HepG2 (cell line): ENCODE measurements around the gene NFE2L1. TPM values are rescaled to one million over a fixed set of nuclear protein-coding genes. Genes with fewer than 3 reads are reported as not detected.
A peak's percentile ranks its signal among the peaks of the same experiment; 100 is the strongest.

Source experiments
- ETV6 ChIP-seq: sonication (generic); formaldehyde crosslinking; conservative IDR thresholded peaks from 2 replicates; pipeline ENCODE4 v1.4.0; 2020; ENCODE audit warnings: missing genetic modification reagents
- HIVEP1 ChIP-seq: sonication (generic); formaldehyde crosslinking; IDR thresholded peaks from 2 replicates; pipeline ENCODE4 v1.4.0; 2020; ENCODE audit warnings: mild to moderate bottlenecking, missing genetic modification reagents
- HNF4G ChIP-seq, 2 experiments: sonication (generic) in 1 of 2; formaldehyde crosslinking in 1 of 2; IDR thresholded peaks; 2 replicates each; pipeline versions ENCODE4 v1.4.0 to v1.6.1; 2011 to 2020; ENCODE audit warnings: borderline replicate concordance in 2 of 2, low read depth in 2 of 2, mild to moderate bottlenecking in 2 of 2, low read length in 1 of 2, missing genetic modification reagents in 1 of 2, moderate library complexity in 1 of 2
- KMT2A ChIP-seq: sonication (generic); formaldehyde crosslinking; IDR thresholded peaks from 2 replicates; pipeline ENCODE4 v1.4.0; 2020; ENCODE audit warnings: missing genetic modification reagents
- NCOA2 ChIP-seq: sonication (generic); formaldehyde crosslinking; IDR thresholded peaks from 2 replicates; pipeline ENCODE4 v1.8.0; 2022; ENCODE audit warnings: inconsistent platforms
- PAWR ChIP-seq: sonication (generic); formaldehyde crosslinking; IDR thresholded peaks from 2 replicates; pipeline ENCODE4 v1.4.0; 2020; ENCODE audit warnings: missing genetic modification reagents, mild to moderate bottlenecking, borderline replicate concordance
- PCBP2 ChIP-seq: fragments of 200-400 bp; formaldehyde crosslinking; optimal IDR thresholded peaks from 2 replicates; pipeline ENCODE3; 2018; ENCODE audit warnings: low read length, low read depth; ENCODE audit not compliant: poor library complexity, severe bottlenecking
- PRPF4 ChIP-seq: fragments of 200-400 bp; formaldehyde crosslinking; IDR thresholded peaks from 2 replicates; pipeline ENCODE4 v1.6.1; 2016; ENCODE audit warnings: low read length, low read depth; ENCODE audit not compliant: poor library complexity, severe bottlenecking
- REL ChIP-seq: sonication (generic); formaldehyde crosslinking; conservative IDR thresholded peaks from 2 replicates; pipeline ENCODE4 v1.8.0; 2022; ENCODE audit warnings: mild to moderate bottlenecking, missing genetic modification reagents, moderate library complexity
- SIX1 ChIP-seq: sonication (generic); formaldehyde crosslinking; IDR thresholded peaks from 2 replicates; pipeline ENCODE4 v1.4.0; 2020; ENCODE audit warnings: missing genetic modification reagents, borderline replicate concordance
- ZBTB7B ChIP-seq: sonication (generic); formaldehyde crosslinking; IDR thresholded peaks from 2 replicates; pipeline ENCODE4 v1.4.0; 2020; ENCODE audit warnings: missing genetic modification reagents
- ZNF124 ChIP-seq: sonication (generic); formaldehyde crosslinking; IDR thresholded peaks from 2 replicates; pipeline ENCODE4 v1.4.0; 2020; ENCODE audit warnings: missing genetic modification reagents
- ZNF34 ChIP-seq: sonication (generic); formaldehyde crosslinking; IDR thresholded peaks from 2 replicates; pipeline ENCODE4 v1.4.0; 2020; ENCODE audit warnings: mild to moderate bottlenecking, missing genetic modification reagents, borderline replicate concordance
- ZNF850 ChIP-seq: sonication (generic); formaldehyde crosslinking; conservative IDR thresholded peaks from 2 replicates; pipeline ENCODE4 v1.9.0; 2021; ENCODE audit warnings: mild to moderate bottlenecking, missing genetic modification reagents
- polyA plus RNA-seq, 8 experiments: library from polyadenylated mRNA; depleted of rRNA in 3 of 8; stranded (reverse) in 7 of 8; unstranded in 1 of 8; fragments of >200 nt; fragmentation: Illumina TruSeq in 4 of 8; extraction: Trizol in 4 of 8; gene quantifications; 2 replicates each; pipeline versions ENCODE4 v1.2.1 to v1.2.3, GENCODE V29; 2011 to 2016; ENCODE audit warnings: low read depth in 4 of 8, missing spikeins in 1 of 8, mixed read lengths in 1 of 8; ENCODE audit not compliant: insufficient read depth in 1 of 8
- total RNA-seq, 5 experiments: library from RNA; depleted of rRNA; stranded (reverse); fragments of >200 nt; fragmentation: Illumina TruSeq; extraction: Trizol; gene quantifications; 2 replicates each; pipeline ENCODE4 v1.2.3, GENCODE V29; 2016; ENCODE audit warnings: low read depth in 1 of 5
- TF ChIP-seq, protein P1 (sequence below): sonication (generic); formaldehyde crosslinking; IDR thresholded peaks from 2 replicates; pipeline ENCODE4 v1.4.0; 2020; ENCODE audit warnings: missing genetic modification reagents, borderline replicate concordance
- TF ChIP-seq, protein P2 (sequence below): IDR thresholded peaks from 2 replicates; pipeline ENCODE4 v1.6.1; 2018; ENCODE audit warnings: missing genetic modification reagents
- TF ChIP-seq, protein P3 (sequence below): sonication (generic); formaldehyde crosslinking; IDR thresholded peaks from 2 replicates; pipeline ENCODE4 v1.5.0; 2020; ENCODE audit warnings: missing genetic modification reagents
- TF ChIP-seq, protein P4 (sequence below): sonication (generic); formaldehyde crosslinking; IDR thresholded peaks from 2 replicates; pipeline ENCODE4 v1.4.0; 2020; ENCODE audit warnings: missing genetic modification reagents, borderline replicate concordance

Gene NFE2L1
- total and polyA plus RNA-seq, 2 of the 13 experiments (the other 11 are each of a cell fraction or from before 2014, with no cell fraction given), result 67.0 to 234 TPM

DNA sequence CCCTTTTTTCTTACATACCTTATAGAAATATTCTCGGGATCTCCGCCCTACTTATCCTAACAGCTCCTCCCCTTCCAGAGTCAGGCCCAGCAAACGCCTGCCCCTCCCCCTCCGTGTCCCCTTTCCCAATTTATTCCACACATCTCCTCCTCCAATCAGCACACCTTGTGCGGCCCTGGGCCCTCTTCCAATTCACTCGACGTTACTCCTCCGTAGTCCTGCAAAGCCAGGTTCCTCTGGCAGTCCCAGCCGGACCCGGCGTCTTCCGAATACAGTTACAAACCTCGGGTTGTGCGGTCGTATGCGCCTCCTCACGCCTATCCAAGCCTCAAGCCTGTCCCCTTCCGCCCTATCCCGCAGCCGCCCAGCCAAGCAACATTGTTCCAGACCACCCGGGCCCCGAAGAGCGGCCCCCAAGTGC is 52.4 kb downstream of the NFE2L1 start (continued):
- TF ChIP-seq, protein P1, sequence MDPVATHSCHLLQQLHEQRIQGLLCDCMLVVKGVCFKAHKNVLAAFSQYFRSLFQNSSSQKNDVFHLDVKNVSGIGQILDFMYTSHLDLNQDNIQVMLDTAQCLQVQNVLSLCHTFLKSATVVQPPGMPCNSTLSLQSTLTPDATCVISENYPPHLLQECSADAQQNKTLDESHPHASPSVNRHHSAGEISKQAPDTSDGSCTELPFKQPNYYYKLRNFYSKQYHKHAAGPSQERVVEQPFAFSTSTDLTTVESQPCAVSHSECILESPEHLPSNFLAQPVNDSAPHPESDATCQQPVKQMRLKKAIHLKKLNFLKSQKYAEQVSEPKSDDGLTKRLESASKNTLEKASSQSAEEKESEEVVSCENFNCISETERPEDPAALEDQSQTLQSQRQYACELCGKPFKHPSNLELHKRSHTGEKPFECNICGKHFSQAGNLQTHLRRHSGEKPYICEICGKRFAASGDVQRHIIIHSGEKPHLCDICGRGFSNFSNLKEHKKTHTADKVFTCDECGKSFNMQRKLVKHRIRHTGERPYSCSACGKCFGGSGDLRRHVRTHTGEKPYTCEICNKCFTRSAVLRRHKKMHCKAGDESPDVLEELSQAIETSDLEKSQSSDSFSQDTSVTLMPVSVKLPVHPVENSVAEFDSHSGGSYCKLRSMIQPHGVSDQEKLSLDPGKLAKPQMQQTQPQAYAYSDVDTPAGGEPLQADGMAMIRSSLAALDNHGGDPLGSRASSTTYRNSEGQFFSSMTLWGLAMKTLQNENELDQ (CRISPR knock-in tag), result peak; percentile 65; the same call in 1 of the 2 replicates
- TF ChIP-seq ETV6 (0 out of 2 replicates have a peak, but pooled peaks have one; percentile 10), HNF4G (IDR thresholded peaks at IDR 0.05; ENCODE audit: borderline replicate concordance, low read depth, low read length) (no peak), HNF4G (CRISPR knock-in tag; IDR thresholded peaks at IDR 0.05; ENCODE audit: borderline replicate concordance, low read depth) (0 out of 2 replicates have a peak, but pooled peaks have one; percentile 23), PCBP2 (peak; percentile 39), PAWR (CRISPR knock-in tag) (no peak; the same call in 1 of the 2 replicates), ZNF124 (CRISPR knock-in tag) (no peak), REL (CRISPR knock-in tag) (no peak), NCOA2 (0 out of 2 replicates have a peak, but pooled peaks have one; percentile 7), SIX1 (CRISPR knock-in tag) (0 out of 2 replicates have a peak, but pooled peaks have one; percentile 16), PRPF4 (peak; percentile 32), HIVEP1 (CRISPR knock-in tag) (0 out of 2 replicates have a peak, but pooled peaks have one; percentile 81), ZNF34 (CRISPR knock-in tag) (peak; percentile 78; the same call in 1 of the 2 replicates), KMT2A (CRISPR knock-in tag) (peak; percentile 8; the same call in 1 of the 2 replicates), ZBTB7B (CRISPR knock-in tag) (0 out of 2 replicates have a peak, but pooled peaks have one; percentile 64), ZNF850 (0 out of 2 replicates have a peak, but pooled peaks have one; percentile 48)
- TF ChIP-seq, protein P2, sequence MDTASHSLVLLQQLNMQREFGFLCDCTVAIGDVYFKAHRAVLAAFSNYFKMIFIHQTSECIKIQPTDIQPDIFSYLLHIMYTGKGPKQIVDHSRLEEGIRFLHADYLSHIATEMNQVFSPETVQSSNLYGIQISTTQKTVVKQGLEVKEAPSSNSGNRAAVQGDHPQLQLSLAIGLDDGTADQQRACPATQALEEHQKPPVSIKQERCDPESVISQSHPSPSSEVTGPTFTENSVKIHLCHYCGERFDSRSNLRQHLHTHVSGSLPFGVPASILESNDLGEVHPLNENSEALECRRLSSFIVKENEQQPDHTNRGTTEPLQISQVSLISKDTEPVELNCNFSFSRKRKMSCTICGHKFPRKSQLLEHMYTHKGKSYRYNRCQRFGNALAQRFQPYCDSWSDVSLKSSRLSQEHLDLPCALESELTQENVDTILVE (CRISPR knock-in tag), result no peak
- TF ChIP-seq, protein P3, sequence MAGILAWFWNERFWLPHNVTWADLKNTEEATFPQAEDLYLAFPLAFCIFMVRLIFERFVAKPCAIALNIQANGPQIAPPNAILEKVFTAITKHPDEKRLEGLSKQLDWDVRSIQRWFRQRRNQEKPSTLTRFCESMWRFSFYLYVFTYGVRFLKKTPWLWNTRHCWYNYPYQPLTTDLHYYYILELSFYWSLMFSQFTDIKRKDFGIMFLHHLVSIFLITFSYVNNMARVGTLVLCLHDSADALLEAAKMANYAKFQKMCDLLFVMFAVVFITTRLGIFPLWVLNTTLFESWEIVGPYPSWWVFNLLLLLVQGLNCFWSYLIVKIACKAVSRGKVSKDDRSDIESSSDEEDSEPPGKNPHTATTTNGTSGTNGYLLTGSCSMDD, result no peak
- TF ChIP-seq, protein P4, sequence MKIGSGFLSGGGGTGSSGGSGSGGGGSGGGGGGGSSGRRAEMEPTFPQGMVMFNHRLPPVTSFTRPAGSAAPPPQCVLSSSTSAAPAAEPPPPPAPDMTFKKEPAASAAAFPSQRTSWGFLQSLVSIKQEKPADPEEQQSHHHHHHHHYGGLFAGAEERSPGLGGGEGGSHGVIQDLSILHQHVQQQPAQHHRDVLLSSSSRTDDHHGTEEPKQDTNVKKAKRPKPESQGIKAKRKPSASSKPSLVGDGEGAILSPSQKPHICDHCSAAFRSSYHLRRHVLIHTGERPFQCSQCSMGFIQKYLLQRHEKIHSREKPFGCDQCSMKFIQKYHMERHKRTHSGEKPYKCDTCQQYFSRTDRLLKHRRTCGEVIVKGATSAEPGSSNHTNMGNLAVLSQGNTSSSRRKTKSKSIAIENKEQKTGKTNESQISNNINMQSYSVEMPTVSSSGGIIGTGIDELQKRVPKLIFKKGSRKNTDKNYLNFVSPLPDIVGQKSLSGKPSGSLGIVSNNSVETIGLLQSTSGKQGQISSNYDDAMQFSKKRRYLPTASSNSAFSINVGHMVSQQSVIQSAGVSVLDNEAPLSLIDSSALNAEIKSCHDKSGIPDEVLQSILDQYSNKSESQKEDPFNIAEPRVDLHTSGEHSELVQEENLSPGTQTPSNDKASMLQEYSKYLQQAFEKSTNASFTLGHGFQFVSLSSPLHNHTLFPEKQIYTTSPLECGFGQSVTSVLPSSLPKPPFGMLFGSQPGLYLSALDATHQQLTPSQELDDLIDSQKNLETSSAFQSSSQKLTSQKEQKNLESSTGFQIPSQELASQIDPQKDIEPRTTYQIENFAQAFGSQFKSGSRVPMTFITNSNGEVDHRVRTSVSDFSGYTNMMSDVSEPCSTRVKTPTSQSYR (CRISPR knock-in tag), result peak; percentile 88
